Stimulated activated CD8-positive, alpha-beta memory T cell treated with anti-CD3 and anti-CD28 coated beads, Interleukin-4, amount 100 ng/mL, for 4 hours (primary cell): Measurements from ENCODE around the gene D2HGDH.
A peak's percentile ranks its signal among the peaks of the same experiment; 100 is the strongest.
"Not testable (repeated sequence)": the region's sequence is repeated elsewhere in the genome, so short reads cannot be mapped to it uniquely, and the experiment has no call there.

ENCODE experiments used
- DNase-seq, 2 donors: peaks; one replicate each; pipeline ENCODE4 v3.0.0-alpha.2; 2020; ENCODE audit warnings: low read depth in 2 of 2, low spot score in 1 of 2

The D2HGDH gene

DNA sequence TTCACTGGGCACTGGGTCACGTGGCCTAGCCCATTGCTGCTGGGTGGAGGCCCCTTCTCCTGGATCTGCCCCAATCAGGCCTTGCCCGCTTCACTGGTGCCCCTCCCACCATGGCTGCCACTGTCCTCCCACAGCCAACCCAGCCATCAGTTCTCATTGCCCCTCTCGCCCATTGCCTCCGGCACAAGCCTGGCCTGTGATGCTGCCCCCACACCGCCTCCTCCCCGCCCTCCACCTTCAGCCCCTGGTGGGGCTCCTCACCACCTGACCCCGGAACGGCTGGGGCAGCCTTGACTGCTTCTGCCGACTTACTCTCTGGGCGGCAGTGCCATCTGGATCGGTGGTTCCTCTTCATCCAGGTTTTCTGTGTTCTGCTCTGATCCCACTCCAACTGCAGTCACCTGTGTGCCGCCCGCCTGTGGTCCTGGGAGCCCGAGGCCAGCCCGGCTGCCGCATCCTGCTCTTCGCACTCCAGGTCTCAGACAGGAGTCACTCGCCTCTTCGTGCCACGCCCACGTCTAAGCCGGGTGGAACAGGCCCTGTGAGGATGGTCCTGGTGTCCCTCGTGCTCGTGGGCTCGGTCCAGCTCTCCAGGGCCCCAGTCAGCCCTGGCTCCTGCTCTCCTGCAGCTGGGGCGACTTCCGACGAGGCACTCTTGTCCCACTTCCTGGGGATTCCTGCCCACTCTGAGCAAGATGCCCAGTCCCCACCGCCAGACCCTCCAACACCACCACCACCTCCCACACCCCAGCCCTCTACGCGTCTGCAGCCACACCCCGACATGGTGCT, 14.2 kb downstream of the D2HGDH start:
- DNase-seq, result no peak

DNA sequence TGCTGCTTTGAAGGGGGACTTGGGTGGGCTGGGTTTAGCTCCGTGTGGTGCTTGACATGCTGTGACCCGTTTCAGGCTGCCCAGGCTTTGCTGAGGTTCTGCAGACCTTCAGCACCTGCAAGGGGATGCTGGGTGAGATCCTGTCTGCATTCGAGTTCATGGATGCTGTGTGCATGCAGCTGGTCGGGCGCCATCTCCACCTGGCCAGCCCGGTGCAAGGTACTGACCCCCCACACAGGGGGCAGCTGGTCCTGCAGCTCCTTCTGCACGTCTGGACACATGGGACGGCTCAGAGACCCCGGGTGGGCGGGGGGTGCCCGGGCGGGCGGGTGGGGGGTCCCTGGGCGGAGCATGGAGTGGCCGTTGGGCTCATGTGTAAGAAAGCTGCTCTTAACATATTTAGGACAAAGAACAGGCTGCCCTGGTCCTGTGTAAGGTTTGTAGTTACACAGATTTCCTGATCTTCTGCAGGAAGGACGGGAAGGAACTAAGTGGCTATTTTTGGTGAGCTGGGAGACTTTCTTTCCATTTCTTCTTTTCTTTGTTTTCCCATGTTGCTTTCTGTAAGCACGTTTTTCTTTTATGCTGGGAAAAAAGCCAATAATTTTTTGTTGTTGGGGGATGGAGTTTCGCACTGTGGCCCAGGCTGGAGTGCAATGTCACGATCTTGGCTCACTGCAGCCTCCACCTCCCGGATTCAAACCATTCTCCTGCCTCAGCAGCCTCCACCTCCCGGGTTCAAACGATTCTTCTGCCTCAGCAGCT, 15.8 kb downstream of the D2HGDH start:
- no peak for DNase-seq

DNA sequence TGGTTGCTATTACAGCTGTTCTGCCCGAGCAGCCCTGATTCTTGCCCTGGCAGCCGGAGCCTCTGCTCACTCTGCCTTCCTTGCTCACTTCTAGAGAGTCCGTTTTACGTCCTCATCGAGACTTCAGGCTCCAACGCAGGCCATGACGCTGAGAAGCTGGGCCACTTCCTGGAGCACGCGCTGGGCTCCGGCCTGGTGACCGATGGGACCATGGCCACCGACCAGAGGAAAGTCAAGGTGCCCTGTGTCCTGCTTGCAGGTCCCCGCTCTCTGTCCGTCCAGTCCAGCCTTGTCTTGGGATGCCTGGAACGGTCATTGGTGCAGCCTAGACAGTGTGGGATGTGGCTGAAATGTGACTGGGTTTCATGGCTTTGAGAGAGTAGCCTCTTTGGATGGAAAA, 16.7 kb downstream of the D2HGDH start:
- no peak for DNase-seq

DNA sequence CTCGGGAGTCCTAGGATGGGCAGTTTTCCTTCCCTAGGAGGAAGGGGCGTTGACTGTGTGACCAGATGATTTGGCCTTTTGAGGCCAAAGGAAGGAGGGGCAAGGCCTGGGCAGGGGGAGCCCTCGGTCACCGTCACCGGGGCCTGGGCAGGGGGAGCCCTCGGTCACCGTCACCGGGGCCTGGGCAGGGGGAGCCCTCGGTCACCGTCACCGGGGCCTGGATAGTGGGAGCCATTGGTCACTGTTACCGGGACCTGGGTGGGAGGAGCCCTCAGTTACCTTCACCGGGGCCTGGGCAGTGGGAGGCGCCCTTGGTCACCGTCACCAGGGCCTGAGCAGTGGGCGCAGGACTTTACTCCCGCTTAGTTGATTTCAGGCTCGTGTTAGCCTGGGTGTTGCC, 17.3 kb downstream of the D2HGDH start:
- DNase-seq, result no peak

DNA sequence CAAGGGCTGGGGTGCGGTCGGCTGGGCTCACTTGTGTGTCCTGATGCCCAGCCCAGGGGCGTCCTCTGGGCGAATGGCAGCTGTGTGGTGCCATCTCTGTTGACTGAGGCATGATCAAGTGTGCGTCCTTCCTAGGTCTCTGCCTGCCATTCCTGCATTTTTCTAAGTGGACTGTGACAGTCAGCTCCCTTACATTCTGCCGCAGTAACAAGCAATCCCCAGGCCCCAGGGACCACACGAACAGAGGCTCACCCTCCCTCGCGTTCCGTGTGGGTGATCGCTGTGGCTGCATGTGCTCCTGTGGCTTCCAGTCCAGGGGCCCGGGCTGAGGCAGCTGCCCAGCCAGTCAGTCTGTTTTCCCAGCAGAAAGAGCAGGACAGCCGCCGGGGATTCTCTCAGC, 17.8 kb downstream of the D2HGDH start:
- DNase-seq, result no peak

DNA sequence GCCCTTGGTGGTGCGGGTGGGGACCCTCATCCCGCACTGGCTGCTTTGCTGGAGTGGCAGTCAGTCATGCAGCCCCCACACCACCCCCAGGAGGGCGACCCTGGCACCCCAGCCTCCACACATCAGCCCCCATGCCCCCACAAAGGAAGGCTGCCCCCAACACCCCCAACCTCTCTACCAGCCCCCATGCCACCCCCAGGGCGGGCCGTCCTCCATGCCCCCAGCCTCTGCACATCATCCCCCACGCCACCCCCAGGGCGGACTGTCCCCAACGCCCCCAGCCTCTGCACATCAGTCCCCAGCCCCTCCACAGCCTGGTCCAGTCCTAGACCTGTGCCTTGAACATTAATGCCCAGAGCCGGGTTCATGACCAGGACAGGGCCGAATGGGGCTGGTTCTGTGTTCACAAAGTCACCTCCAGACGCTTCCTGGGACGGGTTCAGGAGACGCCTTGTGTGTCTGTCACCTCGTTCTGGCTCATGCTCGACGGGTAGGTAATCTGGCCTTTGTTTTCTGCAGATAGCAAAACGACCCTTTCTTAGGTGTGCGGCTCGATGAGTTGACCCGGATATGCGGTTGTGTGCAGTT, 18.4 kb downstream of the D2HGDH start:
- no peak for DNase-seq

DNA sequence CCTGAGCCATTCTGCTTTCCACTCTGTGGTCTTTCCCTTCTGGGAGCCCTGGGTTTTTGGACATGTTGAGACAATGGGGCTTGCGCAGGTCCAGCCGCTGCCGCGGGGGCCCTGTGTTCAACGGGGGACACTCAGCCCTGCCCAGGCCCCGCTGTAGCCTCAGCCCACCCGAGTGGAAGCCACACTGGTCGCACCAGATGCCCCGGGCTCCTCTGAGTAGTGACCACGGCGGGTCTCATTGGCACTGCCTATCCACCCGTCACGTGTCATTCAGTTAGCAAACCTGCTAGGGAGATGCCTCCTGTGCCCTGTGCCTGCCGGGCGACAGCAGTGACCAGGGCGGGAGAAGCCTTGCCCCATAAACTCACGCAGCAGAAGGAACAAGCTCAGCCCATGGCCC, 19.1 kb downstream of the D2HGDH start:
- DNase-seq, result no peak

DNA sequence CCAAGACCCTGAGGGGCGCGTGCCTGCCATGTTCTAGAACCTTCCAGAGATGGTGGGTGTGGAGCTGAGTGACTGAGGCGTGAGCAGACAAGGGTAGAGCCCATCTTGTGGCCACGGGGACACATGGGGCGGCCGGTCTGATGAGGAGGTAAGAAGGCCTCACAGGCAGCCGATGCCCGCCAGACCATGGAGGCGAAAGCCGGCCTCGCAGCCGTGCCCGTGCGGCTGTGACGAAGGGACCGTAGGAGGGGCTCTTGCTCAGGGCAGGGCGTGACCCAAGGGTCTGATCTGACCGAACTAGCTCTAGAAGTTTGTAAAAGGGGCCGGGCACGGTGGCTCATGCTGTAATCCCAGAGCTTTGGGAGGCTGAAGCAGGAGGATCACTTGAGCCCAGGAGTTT, 19.6 kb downstream of the D2HGDH start:
- DNase-seq, result no peak

DNA sequence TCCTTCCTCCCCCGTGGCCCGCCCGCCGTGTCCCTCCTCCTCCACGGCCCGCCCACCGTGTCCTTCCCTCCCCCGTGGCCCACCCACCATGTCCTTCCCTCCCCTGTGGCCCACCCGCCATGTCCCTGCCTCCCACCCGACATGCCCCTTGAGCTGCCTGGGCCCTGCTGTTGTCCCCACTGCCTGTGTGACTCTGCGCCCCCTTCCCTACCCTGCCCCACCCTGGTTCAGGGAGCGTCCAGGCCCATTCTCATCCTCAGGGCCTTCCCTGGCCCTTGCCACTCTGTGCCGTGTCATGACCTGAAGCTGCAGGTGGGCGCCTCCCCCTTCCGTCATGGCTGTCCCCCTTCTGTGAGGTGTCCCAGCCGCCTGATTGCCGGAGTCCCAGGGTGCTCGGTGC, 20.7 kb downstream of the D2HGDH start:
- DNase-seq, result no peak

DNA sequence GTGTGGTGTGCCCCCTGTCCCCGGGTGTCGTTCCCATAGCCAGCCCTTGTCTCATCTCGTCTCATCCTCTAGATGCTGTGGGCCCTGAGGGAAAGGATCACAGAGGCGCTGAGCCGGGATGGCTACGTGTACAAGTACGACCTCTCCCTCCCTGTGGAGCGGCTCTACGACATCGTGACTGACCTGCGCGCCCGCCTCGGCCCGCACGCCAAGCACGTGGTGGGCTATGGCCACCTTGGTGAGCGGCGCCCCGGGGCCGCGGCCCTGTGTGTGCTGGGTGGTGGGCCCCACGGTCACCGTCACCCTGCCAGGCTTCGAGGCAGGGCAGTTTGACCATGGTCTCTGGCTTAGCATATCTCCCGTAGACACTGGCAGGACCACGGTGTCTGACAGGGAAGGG, 21.3 kb downstream of the D2HGDH start:
- no peak for DNase-seq

DNA sequence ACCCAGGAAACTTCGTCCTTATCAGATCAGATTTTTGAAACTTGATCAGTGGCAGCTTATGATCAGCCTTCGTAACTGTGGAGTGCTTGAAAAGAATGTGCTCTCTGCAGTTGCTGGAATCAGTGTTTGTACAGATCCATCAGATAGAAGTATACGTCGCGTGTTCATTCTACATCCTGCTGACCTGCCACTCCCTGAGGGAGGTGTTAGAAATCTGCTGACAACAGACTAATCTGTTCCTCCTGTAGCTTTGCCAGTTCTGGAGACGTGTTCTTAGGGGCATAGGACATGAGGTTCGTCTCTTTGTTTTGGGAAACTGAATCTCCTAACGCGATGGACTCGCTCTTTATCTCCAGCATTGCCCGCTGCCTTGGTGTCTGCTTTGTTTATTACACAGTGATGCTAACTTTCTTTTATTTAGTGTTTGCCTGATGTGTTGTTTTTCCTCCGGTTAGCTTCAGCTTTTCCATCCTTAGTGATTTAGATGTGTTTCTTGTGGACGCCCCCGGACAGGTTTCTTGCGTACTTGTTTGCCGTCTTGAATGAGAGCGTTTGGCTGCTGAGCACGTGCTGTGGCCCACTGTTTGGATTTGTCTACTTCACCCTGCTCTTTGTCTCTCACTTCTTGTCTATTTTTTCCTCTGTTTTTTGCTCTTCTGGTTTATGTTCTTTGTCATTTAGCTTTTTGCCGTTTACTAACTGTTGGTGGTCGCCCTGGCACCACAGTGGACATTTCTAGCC, 24.8 kb downstream of the D2HGDH start:
- DNase-seq, result no peak

DNA sequence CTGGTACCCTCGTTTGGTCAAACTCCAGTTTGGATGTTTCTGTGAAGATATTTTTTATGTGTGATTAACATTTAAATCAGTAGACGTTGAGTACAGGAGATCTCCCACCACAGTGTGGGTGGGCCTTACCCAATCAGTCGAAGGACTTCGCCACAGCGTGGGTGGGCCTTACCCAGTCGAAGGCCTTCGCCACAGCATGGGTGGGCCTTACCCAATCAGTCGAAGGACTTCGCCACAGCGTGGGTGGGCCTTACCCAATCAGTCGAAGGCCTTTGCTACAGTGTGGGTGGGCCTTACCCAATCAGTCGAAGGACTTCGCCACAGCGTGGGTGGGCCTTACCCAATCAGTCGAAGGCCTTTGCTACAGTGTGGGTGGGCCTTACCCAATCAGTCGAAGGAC, 25.5 kb downstream of the D2HGDH start:
- DNase-seq, result not testable (repeated sequence)

DNA sequence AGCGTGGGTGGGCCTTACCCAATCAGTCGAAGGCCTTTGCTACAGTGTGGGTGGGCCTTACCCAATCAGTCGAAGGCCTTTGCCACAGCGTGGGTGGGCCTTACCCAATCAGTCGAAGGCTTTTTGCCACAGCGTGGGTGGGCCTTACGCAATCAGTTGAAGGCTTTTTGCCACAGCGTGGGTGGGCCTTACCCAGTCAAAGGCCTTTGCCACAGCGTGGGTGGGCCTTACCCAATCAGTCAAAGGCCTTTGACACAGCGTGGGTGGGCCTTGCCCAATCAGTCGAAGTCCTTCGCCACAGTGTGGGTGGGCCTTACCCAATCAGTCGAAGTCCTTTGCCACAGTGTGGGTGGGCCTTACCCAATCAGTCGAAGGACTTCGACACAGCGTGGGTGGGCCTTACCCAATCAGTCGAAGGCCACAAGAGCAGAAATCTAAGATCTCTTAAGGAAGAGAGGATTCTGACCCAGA, 25.9 kb downstream of the D2HGDH start:
- no peak for DNase-seq

DNA sequence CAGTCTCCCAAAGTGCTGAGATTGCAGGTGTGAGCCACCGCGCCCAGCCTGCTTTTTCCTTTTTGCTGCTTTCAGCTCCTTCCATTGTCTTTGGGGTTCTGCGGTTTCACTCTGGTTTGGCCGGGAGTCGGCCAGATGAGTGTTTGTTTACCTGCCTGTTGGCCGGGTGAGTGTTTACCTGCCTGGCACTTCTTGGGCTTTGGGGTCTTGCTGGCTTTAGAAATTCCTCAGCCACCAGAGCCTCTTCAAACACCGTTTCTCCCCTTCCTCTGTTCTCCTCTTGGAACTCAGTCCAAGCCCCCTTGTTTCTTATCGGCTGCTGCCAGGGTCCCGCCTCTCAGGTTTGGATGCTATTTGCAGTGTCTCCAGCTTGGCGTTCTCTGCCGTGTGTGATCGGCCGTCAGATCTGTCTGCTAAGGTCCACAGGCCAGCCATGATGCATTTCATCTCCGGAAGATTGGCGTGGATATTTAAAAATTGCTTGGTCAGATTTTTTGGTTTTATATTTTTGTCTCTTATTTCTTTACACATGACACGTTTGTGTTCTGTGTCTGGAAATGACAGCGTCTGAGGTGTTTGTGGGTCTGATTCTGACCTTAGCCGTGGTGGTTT, 28.0 kb downstream of the D2HGDH start:
- no peak for DNase-seq

DNA sequence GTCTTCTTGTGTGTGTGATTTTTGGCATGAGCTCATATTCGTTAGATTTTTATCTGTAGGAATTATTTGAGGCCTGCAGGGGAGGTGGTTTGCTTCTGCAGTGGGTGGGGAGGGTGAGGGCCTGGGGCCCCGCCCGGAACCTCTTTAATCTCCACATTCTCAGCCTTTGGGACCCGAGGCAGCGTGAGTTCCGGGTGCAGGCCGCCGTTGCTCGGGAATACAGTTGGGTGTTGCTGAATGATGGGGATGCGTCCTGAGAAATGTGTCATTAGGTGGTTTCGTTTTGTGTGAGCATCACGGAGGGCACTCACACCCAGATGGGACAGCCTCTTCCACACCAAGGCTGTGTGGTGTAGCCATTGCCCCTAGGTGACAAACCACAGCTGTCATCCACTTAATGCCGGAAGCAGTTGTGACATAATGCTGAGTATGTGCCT, 28.5 kb downstream of the D2HGDH start:
- DNase-seq, result peak; percentile 32 to 53

DNA sequence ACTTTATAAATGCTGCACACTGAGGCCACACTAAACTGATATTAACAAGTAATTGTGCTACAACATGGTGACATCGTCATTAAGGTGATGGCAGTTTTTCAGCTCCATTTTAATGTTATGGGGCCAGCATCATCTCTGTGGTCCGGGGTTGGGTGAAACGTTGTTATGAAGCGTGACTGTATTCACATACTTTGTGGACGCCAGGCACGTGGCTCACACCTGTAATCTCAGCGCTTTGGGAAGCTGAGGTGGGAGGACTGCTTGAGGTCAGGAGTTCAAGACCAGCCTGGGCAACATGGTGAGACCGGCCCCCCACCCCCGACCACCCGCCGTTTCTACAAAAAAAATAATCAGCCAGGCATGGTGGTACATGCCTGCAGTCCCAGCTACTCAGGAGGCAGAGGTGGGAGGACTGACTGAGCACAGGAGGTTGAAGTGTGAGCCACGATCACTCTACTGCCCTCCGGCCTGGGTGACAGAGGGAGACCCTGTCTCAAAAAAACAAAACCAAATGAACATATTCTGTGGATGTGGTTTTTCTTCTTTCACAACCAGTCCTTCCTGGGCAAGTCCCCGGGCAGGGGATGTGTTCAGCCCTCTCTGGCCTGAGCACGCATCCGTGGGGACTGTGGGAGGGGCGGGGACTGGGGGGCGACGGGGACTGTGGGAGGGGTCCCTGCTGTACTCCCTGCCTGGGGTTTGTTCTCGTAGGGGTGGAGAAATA, 29.3 kb downstream of the D2HGDH start:
- DNase-seq, result no peak

DNA sequence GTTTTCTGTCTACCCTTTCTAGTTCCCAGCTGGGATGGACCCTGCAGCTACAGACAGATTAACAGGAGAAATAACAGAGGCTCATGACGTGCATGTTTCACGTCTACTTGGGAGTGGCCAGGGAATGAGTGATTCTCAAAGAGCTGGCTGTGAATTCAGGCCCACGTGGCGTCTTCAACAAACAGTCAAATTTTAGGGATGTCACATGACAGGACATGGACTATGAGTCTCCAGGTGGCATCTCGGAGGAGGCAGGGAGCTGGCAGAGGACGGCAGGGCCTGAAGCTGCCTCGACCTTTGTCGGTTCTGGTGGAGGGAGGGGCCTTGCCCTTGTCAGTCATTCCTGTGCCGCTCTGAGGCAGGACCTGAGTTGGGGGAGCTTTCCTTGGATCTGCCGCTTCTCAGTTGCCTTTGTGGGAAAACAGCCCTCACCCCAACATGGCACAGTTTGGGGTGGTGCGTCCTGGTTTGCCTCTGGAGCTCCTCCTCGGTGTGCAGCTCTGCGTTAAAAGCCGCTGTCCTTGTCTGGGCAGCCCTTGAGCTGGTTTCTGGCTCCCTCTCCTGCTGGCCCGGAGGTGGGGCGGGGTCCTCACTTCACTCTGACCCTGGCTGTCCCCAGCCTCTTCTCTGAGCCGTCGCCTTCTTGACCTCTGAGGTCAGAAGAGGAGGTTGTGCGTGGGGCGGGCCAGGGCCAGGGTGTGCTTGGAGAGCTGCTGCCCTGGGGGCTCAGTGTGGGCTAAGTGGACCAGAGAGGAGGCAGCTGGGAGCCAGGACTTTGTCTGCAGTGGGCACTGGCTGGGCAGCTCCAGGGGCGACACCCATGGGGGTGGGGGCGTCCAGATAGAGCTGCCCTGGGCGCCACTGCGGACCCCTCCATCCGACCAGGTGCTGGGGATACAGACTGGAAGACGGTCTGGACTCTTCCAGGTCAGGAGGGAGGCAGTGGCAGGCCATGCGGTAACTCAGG, 30.1 kb downstream of the D2HGDH start:
- DNase-seq, result no peak

DNA sequence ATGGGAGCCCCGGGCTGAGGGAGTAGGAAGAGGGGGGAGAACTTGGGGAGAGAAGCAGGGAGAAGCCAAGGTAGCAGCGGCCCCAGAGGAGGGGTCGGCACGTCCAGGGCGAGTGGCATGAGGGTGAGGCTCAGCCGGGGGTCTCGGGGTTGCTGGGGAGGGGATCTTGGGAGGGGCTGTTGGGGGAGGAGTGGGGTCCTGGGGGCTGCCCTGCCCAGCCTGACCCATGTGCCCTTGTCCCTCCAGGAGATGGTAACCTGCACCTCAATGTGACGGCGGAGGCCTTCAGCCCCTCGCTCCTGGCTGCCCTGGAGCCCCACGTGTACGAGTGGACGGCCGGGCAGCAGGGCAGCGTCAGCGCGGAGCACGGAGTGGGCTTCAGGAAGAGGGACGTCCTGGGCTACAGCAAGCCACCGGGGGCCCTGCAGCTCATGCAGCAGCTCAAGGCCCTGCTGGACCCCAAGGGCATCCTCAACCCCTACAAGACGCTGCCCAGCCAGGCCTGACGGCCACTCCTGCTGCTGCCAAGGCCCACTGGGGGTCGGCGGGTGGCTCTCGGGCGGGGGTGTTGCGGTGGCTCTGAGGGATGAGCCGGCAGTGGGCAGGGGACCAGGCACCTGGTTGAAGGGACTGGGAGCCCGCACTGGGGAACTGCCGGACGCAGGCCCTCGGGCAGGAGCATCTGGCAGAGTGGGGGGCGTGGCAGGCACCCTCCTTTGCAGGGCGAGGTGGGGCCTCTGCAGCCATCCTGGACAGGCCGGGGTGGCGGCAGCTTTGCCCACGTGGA, 33.2 kb downstream of the D2HGDH start:
- no peak for DNase-seq
